Measurements from ENCODE around the gene ZAP70.

Gene ZAP70

GRCh38 chr2:97747716-97748115 lies 34.3 kb downstream of the ZAP70 start:
- no peak overlapping the region for H3K4me3 ChIP-seq (ENCODE audit: low read depth, low read length)
- TF ChIP-seq CTCF (IDR thresholded peaks at IDR 0.05; ENCODE audit: borderline replicate concordance, insufficient read depth, low read depth, low read length) = no peak

- no peak for TF ChIP-seq CTCF (IDR thresholded peaks at IDR 0.05; ENCODE audit: borderline replicate concordance, insufficient read depth, low read depth, low read length)
- H3K4me3 ChIP-seq (ENCODE audit: low read depth, low read length) = no peak overlapping the region
Observed at GRCh38 chr2:97749581-97749980, 36.2 kb downstream of the ZAP70 start.

GRCh38 chr2:97750017-97750416 lies 36.6 kb downstream of the ZAP70 start:
- no peak overlapping the region for H3K4me3 ChIP-seq (ENCODE audit: low read depth, low read length)
- no peak for TF ChIP-seq CTCF (IDR thresholded peaks at IDR 0.05; ENCODE audit: borderline replicate concordance, insufficient read depth, low read depth, low read length)

- H3K4me3 ChIP-seq (ENCODE audit: low read depth, low read length) = no peak overlapping the region
- TF ChIP-seq CTCF (IDR thresholded peaks at IDR 0.05; ENCODE audit: borderline replicate concordance, insufficient read depth, low read depth, low read length) = no peak
Observed at GRCh38 chr2:97751752-97752151, 38.4 kb downstream of the ZAP70 start.

- no peak for TF ChIP-seq CTCF (IDR thresholded peaks at IDR 0.05; ENCODE audit: borderline replicate concordance, insufficient read depth, low read depth, low read length)
- no peak overlapping the region for H3K4me3 ChIP-seq (ENCODE audit: low read depth, low read length)
Observed at GRCh38 chr2:97752342-97753334, 39.3 kb downstream of the ZAP70 start.

- no peak overlapping the region for H3K4me3 ChIP-seq (ENCODE audit: low read depth, low read length)
- no peak for TF ChIP-seq CTCF (IDR thresholded peaks at IDR 0.05; ENCODE audit: borderline replicate concordance, insufficient read depth, low read depth, low read length)
Observed at GRCh38 chr2:97754690-97755346, 41.4 kb downstream of the ZAP70 start.
